Fibroblast of the aortic adventitia (primary cell): ENCODE results near the gene CTSW. TPM values are rescaled to one million over a fixed set of nuclear protein-coding genes. Genes with fewer than 3 reads are reported as not detected.

ENCODE experiments used
- DNase-seq: peaks from one replicate; pipeline ENCODE4 v3.0.0-alpha.2; 2010; ENCODE audit warnings: low read depth
- H3K4me3 ChIP-seq: 2 replicates; pipeline ENCODE4 v1.5.1; 2011; ENCODE audit warnings: low read depth, mild to moderate bottlenecking, control low read depth, low read length, moderate library complexity
- total RNA-seq: library from RNA; depleted of rRNA; stranded (reverse); fragments of >200 nt; gene quantifications from 2 replicates; pipeline ENCODE4 v1.2.3, GENCODE V29; 2012; ENCODE audit warnings: low replicate concordance
- TF ChIP-seq, protein P1 (sequence below): IDR thresholded peaks from 2 replicates; pipeline ENCODE4 v1.5.1; 2011; ENCODE audit warnings: mild to moderate bottlenecking, low read length, control low read depth, inconsistent platforms; ENCODE audit not compliant: insufficient read depth

CTSW gene
- total RNA-seq, 1 donor = not detected

DNA sequence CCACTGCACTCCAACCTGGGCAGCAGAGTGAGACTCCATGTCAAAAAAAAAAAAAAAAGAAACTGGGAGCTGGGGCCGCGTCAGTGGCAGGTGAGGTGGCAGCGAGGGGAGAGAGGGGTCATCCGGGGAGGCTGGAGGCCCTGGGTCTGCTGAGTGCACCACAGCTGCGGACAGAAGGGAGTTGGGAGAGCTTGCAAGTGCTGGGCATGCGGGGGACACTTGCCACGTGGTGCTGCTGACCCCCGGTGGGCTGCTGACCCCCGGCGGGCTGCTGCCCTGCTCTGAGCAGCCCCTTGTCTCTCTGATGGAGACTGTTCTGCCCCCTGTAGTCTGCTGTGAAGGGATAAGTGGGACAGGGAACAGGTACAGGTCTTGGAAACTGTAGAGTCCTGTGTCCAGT lies 42.2 kb downstream of the CTSW start:
- DNase-seq = no peak
- TF ChIP-seq, protein P1, sequence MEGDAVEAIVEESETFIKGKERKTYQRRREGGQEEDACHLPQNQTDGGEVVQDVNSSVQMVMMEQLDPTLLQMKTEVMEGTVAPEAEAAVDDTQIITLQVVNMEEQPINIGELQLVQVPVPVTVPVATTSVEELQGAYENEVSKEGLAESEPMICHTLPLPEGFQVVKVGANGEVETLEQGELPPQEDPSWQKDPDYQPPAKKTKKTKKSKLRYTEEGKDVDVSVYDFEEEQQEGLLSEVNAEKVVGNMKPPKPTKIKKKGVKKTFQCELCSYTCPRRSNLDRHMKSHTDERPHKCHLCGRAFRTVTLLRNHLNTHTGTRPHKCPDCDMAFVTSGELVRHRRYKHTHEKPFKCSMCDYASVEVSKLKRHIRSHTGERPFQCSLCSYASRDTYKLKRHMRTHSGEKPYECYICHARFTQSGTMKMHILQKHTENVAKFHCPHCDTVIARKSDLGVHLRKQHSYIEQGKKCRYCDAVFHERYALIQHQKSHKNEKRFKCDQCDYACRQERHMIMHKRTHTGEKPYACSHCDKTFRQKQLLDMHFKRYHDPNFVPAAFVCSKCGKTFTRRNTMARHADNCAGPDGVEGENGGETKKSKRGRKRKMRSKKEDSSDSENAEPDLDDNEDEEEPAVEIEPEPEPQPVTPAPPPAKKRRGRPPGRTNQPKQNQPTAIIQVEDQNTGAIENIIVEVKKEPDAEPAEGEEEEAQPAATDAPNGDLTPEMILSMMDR = no peak
- H3K4me3 ChIP-seq = no peak overlapping the region

- no peak for DNase-seq
- TF ChIP-seq, protein P1 = no peak
- no peak overlapping the region for H3K4me3 ChIP-seq
Measured at GRCh38 chr11:65922565-65922964, 42.9 kb downstream of the CTSW start.

- no peak for DNase-seq
- no peak overlapping the region for H3K4me3 ChIP-seq
- TF ChIP-seq, protein P1 = no peak
Measured at GRCh38 chr11:65925397-65925796, 45.8 kb downstream of the CTSW start.

DNA sequence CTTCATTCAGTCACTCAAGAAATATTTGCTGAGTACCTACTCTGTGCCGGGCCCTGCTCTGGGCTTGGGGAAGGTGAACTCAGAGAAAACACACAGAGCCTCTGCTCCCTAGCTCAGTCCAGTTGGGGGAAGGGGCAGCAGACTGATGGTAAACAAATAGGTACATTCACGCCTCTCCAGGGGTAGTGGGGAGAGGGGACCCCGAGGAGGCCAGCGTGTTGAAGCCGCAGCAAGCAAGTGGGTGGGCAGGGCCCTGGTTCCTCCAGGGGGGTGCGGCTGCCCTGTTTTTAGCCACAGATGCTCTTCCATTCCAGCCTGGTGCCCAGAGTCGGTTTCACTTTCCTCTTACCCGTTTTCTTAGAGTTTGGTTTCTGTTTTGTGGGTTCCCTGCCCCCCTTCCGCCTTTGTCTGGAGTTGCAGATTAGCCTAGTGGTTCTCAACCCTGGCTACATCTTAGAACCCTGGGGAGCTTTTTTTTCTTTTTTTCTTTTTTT lies 48.3 kb downstream of the CTSW start:
- TF ChIP-seq, protein P1 = no peak
- no peak overlapping the region for H3K4me3 ChIP-seq
- no peak for DNase-seq

DNA sequence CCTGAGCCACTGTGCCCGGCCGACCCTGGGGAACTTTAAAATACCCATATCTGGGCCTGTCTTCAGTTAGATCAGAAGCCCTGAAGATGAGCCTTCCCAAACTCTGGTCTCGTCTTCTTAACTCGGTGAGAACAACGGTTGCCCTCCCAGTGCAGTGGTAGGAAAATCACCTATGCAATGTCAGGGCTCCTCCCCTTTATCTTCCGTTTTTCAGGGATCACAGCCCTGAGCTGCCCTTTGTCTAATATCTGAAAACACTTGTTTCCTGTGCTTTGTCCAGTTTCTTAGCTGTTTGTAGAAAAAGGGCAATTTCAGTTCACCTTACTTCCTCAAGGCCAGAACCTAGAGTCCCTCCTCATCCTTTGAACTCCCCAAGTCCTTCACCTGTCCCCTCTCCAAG lies 49.0 kb downstream of the CTSW start:
- no peak overlapping the region for H3K4me3 ChIP-seq
- DNase-seq = no peak
- TF ChIP-seq, protein P1 = no peak

DNA sequence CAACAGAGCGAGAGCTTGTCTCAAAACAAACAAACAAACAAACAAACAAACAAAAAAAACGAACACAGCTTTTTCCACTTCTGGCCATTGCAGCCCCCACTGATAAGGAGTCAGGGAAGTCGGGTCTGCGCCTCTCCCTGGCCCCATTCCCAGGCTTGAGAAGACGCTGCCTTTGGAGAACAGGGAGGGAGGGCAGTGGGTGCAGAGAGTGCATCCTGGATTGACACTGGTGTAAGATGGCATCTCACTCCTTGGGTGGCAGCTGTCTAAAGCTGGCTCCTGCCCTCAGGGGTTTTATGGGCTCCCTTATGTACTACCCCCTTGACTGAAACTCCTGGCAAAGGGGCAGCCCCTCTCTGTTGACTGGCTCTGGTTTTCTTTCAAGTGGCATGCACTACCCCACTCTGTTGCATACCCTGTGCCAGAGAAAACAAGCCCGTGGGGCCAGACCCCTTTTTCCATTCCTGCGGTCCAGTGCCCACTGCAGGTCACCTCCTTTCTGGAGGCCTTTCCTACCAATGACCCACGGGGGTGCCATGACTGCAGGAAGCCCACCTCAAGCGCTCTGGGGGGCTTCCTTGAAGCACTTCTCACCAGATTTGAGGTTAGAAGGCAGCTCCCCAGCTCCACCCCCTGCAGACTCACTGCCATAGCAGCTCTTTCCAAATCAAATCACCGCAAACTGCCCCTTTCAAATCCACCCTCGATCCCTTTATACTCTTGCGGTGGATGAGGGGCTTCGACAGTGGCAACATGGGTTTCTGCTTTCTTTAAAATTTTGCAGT lies 52.3 kb downstream of the CTSW start:
- H3K4me3 ChIP-seq = no peak overlapping the region
- DNase-seq = no peak
- TF ChIP-seq, protein P1 = peak; percentile 5
